A673 (cell line): Measurements from ENCODE around the gene PTPMT1. TPM values are rescaled to one million over a fixed set of nuclear protein-coding genes. Genes with fewer than 3 reads are reported as not detected.

Source experiments
- BruUV-seq: library from RNA; stranded (reverse); fragments of 400-500 nt; replicated peaks from 2 replicates; lab custom pipeline; 2021; lab: Mats Ljungman, UMichigan
- CTCF ChIA-PET: fragments of 300-600 bp; sonication (Branson Sonifier 250); formaldehyde crosslinking; loops from one replicate; lab custom pipeline; 2022; ENCODE audit warnings: antibody characterized with exemption; lab: Charles Lee
- POLR2A ChIA-PET: fragments of 300-600 bp; sonication (Branson Sonifier 250); formaldehyde crosslinking; loops from one replicate; lab custom pipeline; 2022; ENCODE audit warnings: antibody characterized with exemption; ENCODE audit not compliant: low non-redundant PET; lab: Charles Lee
- DNase-seq: peaks from one replicate; pipeline ENCODE4 v3.0.0-alpha.2; 2015; ENCODE audit warnings: low spot score
- H3K27ac ChIP-seq: fragments of 200-600 bp; sonication (generic); 2 replicates; pipeline ENCODE4 v1.5.1; 2016; ENCODE audit warnings: mixed run types, low read depth, mild to moderate bottlenecking, mixed read lengths, antibody characterized with exemption, low read length; ENCODE audit not compliant: poor library complexity, severe bottlenecking
- H3K27me3 ChIP-seq: fragments of 200-600 bp; sonication (generic); replicated peaks from 2 replicates; pipeline ENCODE4 v1.6.1; 2017; ENCODE audit warnings: mixed run types, low read depth, mild to moderate bottlenecking, mixed read lengths, antibody characterized with exemption, low read length; ENCODE audit not compliant: insufficient read depth, poor library complexity
- H3K36me3 ChIP-seq: fragments of 200-600 bp; sonication (generic); 2 replicates; pipeline ENCODE4 v1.6.1; 2016; ENCODE audit warnings: mixed run types, mild to moderate bottlenecking, mixed read lengths, antibody characterized with exemption, low read length; ENCODE audit not compliant: insufficient read depth, poor library complexity, severe bottlenecking
- H3K4me1 ChIP-seq: fragments of 200-600 bp; sonication (generic); 2 replicates; pipeline ENCODE4 v1.6.1; 2017; ENCODE audit warnings: mixed run types, mild to moderate bottlenecking, mixed read lengths, antibody characterized with exemption, low read length; ENCODE audit not compliant: insufficient read depth, poor library complexity, severe bottlenecking
- H3K4me3 ChIP-seq: fragments of 200-600 bp; sonication (generic); 2 replicates; pipeline ENCODE4 v1.5.1; 2016; ENCODE audit warnings: low read depth, mixed run types, mild to moderate bottlenecking, mixed read lengths, low read length; ENCODE audit not compliant: poor library complexity, severe bottlenecking
- H3K9me3 ChIP-seq: fragments of 200-600 bp; sonication (generic); 2 replicates; pipeline ENCODE4 v1.6.1; 2016; ENCODE audit warnings: mixed run types, low read depth, mild to moderate bottlenecking, mixed read lengths, antibody characterized with exemption, low read length; ENCODE audit not compliant: poor library complexity, severe bottlenecking
- CTCF ChIP-seq: fragments of 300-800, 200-600 bp; sonication (generic); conservative IDR thresholded peaks from 2 replicates; pipeline ENCODE4 v1.5.1; 2017; ENCODE audit warnings: low read depth, mild to moderate bottlenecking, antibody characterized with exemption, low read length, moderate library complexity, mixed read lengths
- EZH2 ChIP-seq: fragments of 200-600 bp; sonication (generic); IDR thresholded peaks from 2 replicates; pipeline ENCODE4 v1.6.1; 2017; ENCODE audit warnings: borderline replicate concordance, low read depth, mild to moderate bottlenecking, mixed read lengths, antibody characterized with exemption, low read length; ENCODE audit not compliant: poor library complexity, severe bottlenecking
- intact Hi-C: fragments of 100-400 bp; cut with micrococcal nuclease; formaldehyde crosslinking; loops from one replicate; pipeline ENCODE4 v1.10.0; 2022; ENCODE audit not compliant: unreplicated experiment
- total RNA-seq: library from RNA; stranded (reverse); gene quantifications from 2 replicates; pipeline ENCODE4 v1.2.3, GENCODE V29; 2021

Gene PTPMT1
- total RNA-seq, 1 experiment from 2014 or later, result 68.1 TPM

- CTCF ChIA-PET, result interaction anchor here (0.7 kb wide), 1 partner anchor 12 kb away, joined by 3 read pairs; no protein-coding TSS in a partner anchor
These were observed 463 bp upstream of the PTPMT1 start for GRCh38 chr11:47564933-47565339.

GRCh38 chr11:47566149-47566698 is 825 bp downstream of the PTPMT1 start:
- Histone ChIP-seq H3K9me3 (no peaks in the 10 kb centered on the region), H3K36me3 (peaks cover 5% of the 10 kb centered on the region), H3K27me3 (no peaks in the 10 kb centered on the region), H3K4me1 (peaks cover 10% of the 10 kb centered on the region), H3K4me3 (peak overlapping the region; percentile 73), H3K27ac (peak overlapping the region; percentile 90)
- ChIA-PET CTCF (interaction anchor here (0.9 kb wide), 1 partner anchor 13 kb away, joined by 4 read pairs; no protein-coding TSS in a partner anchor), POLR2A (interaction anchor here (0.6 kb wide), 1 partner anchor 99 kb away, joined by 3 read pairs; no protein-coding TSS in a partner anchor)
- intact Hi-C loops, result loop anchor here (10.0 kb wide), 1 partner anchor 289 kb away; no protein-coding TSS in a partner anchor
- no TSS peak for BruUV-seq
- no peak for DNase-seq
- TF ChIP-seq EZH2 (no peak), CTCF (no peak)

More at GRCh38 chr11:47564933-47565339, 463 bp upstream of the PTPMT1 start:
- DNase-seq, result no peak
- H3K4me1 ChIP-seq, result peaks cover 10% of the 10 kb centered on the region
- TSS peak; percentile 52 for BruUV-seq
- TF ChIP-seq EZH2 (no peak), CTCF (no peak)
- H3K27ac ChIP-seq, result peak overlapping the region; percentile 90
- peak overlapping the region; percentile 73 for H3K4me3 ChIP-seq
- POLR2A ChIA-PET, result no interaction called here
- intact Hi-C loops, result loop anchor here (10.0 kb wide), 1 partner anchor 290 kb away; no protein-coding TSS in a partner anchor
- no peaks in the 10 kb centered on the region for H3K27me3 ChIP-seq
- H3K9me3 ChIP-seq, result no peaks in the 10 kb centered on the region
- H3K36me3 ChIP-seq, result no peaks in the 10 kb centered on the region

- peaks cover 38% of the 10 kb centered on the region for H3K36me3 ChIP-seq
- TF ChIP-seq EZH2, result no peak
- TF ChIP-seq CTCF, result no peak
- intact Hi-C loops, result loop anchor here (10.0 kb wide), 1 partner anchor 285 kb away; no protein-coding TSS in a partner anchor
- H3K4me3 ChIP-seq, result no peak overlapping the region
- ChIA-PET CTCF (no interaction called here), POLR2A (no interaction called here)
- H3K27ac ChIP-seq, result no peak overlapping the region
- H3K4me1 ChIP-seq, result peaks cover 6% of the 10 kb centered on the region
- no peaks in the 10 kb centered on the region for H3K9me3 ChIP-seq
- H3K27me3 ChIP-seq, result no peaks in the 10 kb centered on the region
- BruUV-seq, result no TSS peak
- no peak for DNase-seq
These were observed 4.2 kb downstream of the PTPMT1 start for GRCh38 chr11:47569646-47570045.
